Islet precursor cell (in vitro differentiated cells): ENCODE data around the gene FAM180A.
"Not testable (repeated sequence)": the region's sequence is repeated elsewhere in the genome, so short reads cannot be mapped to it uniquely, and the experiment has no call there.

ENCODE experiments used
- DNase-seq: peaks from one replicate; pipeline ENCODE4 v3.0.0-alpha.2; 2018

Gene FAM180A

DNA sequence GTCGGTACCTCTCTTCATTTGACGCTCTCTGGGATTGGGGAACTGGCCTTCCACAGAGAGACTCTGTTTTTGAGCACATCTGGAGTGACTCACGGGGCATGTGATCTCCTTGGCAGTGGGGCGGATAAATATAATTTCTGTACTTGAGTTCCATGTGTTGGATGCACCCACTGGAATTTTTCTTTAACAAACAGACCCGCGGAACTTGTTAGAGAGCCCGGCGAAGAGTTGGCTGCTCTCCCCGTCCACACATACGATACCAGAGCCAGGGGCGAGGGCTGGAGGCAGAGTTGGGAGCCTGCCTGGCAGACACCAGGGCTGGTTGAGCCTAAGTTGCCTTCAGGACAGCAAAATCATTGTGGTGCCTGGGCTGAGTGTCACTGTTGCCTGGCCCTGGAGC lies at the start of gene FAM180A:
TSS of gene FAM180A (minus strand) at position 44 of the 400 bp plus-strand sequence. CDS start 233 bp downstream, outside the sequence.
- no peak for DNase-seq

DNA sequence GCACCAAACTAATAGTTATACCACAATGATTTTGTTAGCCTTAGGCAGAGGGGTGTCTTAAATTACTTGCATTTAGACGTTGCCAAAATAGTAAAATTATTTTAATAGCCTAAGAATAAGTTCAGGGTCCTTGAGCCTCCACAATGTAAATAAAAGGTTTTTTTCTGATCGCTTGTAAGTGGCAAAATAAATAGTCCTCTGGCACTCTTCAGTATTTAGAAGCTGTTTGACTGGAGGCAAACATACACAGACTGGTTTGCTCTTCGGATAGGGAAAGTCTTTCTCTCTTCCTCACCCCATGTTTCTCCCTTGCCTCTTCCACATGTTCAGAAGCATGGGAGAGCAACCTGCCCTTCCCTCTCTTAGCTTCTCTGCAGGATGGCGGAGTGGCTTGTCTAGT lies 49.5 kb upstream of the FAM180A start:
- DNase-seq = no peak

DNA sequence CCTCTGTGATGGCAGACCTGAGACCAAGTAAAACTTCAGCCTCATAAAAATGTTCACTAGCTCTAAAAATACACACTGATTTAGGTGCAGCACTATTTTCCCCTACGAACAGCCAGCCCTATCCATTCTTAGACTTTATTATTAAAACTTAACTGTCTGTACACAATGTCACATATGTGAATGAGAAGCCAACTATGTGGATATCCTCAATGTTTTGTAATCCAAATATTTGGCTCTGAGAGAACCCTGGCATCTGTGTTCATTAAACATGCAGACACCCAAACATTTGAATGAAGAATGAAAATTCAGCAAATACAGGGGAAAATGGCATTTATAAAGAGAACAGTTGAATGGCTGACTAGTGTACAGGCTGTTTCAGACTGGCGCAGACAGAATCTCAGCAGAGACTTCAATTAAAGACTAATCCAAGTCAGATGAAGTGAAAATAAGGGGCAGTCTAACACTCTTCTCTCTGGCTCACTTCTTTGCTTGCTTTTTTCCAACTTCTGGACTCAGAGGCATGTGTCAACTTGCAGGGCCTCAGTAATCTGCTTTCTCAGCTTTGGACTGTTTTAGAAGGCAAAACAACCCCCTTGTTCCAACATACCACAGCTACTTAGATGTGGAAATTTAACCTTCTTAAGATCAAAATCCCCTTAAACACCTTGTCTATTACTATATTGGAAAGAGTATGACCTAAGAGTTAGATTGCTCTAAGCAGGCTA lies 47.4 kb upstream of the FAM180A start:
- DNase-seq = peak; percentile 5

DNA sequence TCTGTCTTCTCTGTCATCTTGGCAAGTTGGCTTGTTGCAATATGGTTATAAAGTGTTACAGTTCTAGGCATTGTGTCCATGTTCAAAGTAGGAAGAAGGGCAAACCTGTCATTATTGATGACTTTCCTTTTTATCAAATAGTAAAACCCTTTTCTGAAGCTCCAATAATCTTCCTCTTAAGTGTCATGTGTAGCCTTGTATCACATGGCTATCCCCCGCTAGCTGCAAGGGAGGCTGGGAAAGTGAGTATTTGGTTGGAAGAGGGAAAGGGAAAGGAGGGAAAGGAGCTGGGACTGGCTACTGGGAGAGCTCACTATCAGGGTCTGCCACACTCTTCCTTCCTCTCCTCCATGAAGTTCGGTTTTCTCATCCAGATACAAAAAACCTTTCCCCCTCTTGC lies 45.2 kb upstream of the FAM180A start:
- DNase-seq = peak; percentile 8

DNA sequence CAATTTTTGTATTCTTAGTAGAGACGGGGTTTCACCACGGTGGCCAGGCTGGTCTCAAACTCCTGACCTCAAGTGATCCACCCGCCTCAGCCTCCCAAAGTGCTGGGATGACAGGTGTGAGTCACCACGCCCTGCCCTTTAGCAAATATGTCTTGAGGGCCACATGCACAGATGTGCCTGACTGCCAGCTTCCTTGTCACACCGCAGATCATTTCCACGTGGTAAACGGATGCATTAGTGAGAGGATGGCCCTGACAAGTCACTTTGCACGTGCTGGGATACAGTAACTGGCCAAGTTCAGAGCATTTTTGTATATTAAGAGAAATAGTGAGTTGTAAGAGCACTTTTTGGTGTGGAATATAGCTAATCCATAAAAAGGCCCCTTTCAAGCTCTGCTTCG lies 44.3 kb upstream of the FAM180A start:
- peak; percentile 18 for DNase-seq

DNA sequence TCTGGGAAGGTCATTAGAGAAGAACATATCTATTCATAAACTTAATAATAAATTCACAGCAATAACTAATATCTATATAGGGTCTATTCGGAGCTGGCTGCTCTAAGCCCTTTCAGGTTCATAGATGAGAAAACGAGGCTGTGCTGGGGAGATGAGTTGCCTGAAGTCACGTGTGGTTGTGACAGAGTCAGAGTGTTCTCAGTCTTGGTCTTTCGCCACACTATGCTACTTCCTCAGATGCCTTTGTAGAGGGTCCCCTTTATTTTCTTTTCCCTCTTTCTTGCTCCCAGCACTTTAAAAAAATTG lies 43.7 kb upstream of the FAM180A start:
- DNase-seq = peak; percentile 2

DNA sequence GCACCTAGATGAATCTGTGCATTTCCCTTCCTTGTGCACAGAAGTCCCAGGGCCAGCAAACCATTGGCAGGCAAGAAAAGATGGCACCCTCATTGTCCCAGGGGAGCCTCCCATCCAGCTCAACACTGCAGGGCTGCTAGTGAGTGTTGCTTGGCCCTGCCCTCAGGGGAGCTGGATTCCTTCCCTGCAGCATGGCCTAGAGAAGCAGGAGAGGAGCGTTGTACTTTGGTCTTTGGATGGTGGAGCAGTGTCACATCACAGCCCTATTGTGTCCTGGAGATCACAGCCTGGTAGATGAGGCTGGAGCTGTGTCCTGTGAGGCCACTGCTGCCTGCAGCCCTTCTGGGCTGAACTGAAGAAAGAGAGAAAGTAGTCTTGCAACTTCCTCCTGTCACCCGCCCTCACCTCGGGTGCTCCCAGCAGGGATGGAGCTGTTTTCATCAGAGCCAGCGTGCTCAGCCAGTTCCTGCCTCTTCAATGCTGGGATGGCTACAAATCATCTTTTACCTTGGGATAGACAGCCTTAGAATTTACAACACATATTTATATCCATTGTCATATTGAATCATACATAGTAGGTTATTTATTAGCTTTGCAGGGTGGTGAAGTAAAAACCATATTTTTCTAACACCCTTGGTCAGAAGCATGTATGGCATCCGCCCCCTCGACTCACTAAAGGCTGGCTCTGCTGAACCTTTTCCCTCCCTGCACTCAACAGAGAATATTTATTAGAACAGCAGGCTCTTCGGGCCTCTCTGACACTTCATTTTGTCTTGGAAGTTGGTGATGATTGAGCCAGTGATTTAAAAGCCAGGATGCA lies 43.1 kb upstream of the FAM180A start:
- DNase-seq = peak; percentile 35

DNA sequence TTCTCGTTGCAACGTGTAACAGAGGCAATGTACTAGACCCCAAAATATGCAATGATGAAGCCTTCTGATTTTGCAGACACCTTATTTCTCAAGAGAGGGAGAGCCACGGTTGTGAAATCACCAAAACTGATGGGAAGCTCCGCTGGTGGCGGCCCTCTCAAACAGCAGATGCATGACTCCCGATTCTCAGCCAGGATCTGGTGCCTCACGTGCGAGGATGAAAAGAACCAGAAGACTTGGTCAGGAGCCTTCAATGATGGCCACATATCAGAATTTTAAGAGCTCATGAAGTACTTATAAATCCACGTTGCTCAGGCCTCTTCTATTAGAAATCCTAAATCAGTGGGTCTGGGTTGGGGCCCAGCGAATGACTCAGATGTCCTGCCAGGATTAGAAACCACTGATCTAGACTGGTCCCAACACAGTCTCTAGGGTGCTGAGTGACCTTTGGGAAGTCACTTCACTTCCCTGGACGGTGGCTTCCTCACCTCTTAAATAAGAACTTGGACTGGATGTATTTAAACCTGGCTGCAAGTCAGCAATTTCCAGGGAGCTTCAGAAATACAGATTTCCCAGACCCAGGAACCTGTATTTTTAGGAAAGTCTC lies 41.9 kb upstream of the FAM180A start:
- peak; percentile 27 for DNase-seq

DNA sequence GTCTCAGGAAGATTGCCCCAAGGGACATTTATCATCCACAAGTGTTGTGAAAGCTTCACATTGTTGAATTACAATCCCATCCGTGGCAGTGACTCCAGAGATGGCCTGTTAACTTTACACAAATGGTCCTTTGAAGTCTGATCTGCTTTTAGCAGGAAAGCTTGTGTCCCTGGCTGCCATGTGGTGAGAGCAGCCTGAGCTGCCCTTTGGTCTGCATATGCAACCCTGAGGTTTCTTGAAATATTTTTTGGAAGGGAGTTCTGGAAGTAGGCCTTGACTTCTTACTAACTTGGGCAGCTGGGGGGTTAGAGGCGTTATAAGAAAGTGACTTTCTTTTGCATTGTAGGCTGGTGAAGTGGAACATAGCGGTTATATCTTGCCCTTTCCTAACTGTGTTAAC lies 41.3 kb upstream of the FAM180A start:
- DNase-seq = peak; percentile 54

DNA sequence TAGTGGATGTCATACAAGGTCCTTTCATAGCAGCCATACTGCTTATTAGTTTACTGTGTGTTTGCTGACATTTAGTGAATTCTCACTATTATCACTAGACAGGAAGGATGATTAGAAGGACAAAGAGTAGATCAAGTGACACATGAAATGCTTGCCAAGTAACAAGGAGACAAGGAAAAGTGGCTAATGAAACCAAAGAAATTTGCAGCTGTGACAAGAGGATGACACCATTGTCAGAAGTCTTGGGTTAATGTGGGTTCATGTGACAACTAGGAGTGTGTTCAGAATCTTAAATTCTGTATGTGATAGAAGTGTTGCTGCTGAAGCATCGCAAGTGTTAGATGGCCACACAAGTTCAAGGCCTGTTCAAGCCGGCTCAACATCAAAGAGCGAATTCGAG lies 40.8 kb upstream of the FAM180A start:
- DNase-seq = no peak

DNA sequence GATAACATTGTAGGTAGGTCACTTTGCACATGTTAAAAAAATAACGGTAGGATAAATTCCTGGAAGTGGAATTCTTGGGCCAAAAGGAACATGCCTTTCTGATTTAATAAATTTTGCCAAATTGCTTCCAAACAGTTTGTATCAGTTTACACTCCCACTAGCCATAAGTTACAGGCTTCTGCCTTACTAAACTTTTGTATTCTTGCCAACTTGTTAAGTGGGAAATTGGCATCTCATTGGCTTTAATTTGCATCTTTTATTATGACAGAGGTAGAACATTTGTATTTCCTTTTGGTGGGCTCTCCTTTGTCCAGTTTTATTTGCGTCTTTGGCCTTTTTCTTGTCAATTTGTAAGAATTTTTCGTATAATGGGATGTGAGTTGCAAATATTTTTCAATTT lies 38.3 kb upstream of the FAM180A start:
- no peak for DNase-seq

DNA sequence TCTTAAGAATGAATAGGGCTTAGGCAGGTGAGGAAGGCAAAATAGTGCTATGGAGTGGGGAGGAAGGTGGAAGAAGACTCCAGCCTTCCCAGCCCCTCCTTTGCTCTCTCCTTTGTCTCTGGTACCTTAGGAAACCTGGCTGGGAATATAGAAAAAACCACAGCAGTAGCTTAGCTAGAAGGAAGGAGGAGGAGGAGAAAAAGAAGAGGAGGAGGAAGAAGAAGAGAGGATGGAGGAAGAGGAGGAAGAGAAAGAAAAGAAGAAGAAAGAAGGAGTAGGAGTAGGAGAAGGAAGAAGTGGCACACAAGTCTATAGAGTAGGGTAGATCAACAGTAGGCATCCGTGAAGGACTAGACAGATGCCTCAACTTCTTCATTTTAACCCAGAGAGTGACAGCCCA lies 36.5 kb upstream of the FAM180A start:
- DNase-seq = no peak

DNA sequence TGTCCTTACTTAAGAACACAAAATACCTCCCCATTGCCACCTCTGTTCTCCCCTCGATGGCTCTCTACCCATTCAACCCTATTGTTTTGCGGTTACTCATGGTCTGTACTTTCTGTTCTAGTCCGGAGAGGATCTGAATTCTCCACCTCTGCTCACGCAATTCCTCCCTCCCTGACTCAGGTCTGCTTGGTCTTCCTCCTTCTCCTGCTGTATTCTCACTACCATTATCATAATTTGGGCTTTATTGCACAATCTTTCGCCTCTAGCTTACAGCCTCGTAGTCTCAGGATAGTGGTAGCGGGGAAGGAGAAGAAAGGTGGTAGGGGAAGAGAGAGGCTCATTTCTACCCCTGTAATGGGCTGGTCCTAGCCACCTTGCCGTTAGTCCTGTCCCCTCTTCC lies 35.4 kb upstream of the FAM180A start:
- DNase-seq = no peak

DNA sequence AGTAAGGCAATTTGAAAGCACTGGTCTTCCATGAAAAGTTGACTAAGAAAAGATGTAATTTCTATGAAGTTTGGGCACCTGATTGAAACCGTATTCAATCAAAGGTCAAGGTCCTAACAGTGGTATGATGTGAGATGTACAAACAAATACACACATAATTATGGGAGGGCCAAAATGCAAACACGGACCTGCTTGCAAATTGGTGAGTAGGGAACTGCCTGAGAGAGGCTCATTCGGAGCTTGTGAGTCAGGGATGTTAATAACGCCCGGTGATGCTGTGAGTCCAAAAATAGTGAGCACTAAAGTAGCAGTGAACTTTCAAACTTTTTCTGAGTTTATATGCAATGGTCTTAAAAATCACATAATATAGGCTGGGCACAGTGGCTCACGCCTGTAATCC lies 34.2 kb upstream of the FAM180A start:
- DNase-seq = no peak

DNA sequence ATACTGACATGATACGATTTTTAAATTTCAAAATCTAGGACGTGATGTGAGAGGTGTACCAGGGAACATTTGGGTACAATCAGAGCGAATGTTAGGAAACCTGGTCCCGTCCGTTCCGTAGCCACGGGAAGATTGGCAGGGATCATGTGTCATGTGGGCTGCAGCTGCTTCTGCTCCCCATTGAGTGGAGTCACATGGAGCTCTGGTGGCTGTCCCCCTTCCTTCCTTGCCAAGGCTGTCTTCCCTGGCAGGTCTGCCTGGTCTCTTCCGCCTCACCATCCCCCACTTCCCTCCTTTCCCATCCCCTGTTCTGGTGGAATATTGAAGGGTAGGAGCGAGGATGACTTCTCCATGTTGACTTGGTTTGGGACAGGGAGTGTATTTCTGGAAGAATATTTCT lies 33.8 kb upstream of the FAM180A start:
- DNase-seq = no peak

DNA sequence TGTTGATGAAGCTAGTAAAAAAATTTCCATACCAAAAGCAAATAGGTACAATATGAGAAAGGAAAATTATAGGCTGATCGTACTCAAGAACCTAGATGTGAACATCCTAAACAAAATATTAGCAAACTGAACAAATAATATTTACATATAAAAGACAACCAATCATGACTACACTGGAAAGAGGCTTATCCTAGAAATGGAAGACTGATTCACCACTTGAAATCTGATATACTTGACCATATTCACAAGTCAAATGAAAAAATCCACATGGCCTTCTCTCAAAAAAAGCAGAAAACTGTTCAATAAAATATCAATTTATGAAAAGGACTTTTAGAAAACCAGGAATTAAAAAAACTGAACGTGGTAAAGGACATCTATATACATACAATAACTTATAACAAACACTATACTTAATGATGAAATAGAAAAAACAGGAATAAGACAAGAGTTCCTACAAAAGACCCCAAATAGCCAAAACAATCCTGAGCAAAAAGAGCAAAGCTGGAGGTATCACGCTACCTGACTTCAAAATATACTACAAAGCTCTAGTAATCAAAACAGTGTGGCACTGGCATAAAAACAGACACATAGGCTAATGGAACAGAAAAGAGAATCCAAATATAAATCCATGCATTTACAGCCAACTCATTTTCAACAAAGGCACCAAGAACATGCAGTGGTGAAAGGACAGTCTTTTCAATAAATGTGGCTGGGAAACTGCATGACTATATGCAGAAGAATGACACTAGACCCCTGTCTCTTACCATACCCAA lies 29.2 kb upstream of the FAM180A start:
- DNase-seq = no peak

DNA sequence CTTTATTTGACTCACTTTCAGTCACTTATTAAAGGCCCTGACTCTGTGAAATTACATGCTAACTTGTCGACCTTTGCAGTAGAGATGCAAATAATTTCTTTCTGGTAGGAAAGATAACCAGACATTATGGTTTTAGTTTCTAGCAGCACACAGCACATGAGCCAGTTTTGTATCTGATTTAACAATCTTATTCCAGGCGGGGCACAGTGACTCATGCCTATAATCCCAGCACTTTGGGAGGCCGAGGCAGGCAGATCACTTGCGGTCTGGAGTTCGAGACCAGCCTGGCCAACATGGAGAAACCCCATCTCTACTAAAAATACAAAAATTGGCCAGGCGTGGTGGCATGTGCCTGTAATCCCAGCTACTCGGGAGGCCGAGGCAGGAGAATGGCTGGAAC lies 27.3 kb upstream of the FAM180A start:
- DNase-seq = not testable (repeated sequence)

DNA sequence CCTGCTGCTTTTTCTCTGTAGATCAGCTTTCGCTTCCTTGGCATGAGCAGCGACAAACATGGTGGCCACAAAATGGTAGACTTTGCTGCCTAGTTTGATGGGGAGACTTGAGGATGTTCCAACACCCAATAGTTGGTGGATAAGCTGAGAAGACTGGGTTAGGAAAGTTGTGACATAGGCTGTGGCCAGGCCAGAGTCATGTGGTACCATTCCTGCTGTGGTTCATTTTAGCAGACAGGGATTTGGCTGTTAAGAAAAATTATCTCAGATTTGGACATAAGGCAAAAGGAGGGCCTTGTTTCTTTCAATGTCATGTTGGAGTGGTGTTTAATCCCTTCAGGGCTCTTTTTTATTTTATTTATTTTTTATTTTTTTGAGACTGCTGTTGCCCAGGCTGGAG lies 26.6 kb upstream of the FAM180A start:
- DNase-seq = no peak

DNA sequence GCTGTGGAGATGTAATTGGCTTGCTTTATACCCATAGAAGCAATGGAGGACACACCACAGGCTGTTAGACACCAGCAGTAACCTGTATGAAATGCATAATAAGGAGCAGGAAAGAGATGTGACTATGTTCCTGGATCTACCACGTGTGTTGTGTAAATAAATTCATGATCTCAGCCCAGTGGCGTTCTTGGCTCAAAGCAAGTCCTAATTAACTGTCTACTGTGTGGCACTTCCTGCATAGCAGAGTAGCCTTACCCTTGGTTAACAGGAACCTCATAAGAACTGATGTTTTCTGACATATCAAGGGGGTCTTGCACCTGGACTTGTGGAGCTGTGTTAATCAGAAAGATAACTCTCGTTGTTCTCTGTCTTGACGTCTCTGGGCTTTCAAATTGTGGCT lies 25.7 kb upstream of the FAM180A start:
- peak; percentile 67 for DNase-seq

DNA sequence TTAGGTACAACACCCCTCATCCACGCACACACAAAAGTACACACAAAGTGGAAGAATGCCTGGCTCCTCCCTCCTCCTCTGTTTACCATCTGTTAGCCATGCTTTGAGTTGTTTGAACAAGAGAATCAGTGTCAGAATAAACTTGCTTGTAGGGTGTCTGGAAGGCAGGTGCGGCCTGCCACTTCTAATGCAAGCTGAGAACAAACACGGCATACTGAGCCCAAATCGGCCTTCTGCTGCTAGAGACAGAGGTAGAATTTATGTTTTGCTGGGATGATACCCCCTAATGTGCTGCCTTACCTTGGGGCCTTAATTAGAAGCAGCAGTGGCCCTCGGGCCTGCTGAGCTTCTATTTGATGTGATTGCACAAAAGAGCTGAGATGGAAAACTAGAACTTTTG lies 24.9 kb upstream of the FAM180A start:
- no peak for DNase-seq

DNA sequence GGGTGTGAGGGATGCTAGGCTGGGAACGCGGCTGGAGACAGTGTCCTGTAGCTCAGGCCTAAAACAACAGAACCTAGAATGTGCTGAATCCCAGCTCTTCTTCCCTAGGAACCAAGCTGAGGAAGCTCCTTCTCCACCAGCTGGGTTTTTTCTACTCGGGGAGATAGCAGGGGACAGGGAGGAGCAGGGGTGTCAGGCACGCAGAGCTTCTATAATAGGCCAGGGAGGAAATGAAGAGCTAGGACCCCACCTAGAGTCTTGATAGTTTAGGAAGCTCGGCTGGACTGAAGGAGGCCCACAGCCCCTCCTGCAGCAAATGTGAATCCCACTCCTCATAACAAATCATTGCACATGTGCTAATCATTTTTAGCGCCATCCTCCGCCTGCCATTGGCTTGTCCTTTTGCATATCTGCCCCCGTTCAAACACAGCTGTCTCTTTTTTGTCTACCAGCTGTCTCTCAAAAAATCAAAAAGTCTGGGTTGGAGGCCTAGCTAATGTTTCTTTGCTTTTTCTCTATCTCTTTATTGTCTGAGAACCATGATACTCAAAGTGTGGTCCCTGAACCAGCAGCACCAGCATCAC lies 24.1 kb upstream of the FAM180A start:
- peak; percentile 60 for DNase-seq

DNA sequence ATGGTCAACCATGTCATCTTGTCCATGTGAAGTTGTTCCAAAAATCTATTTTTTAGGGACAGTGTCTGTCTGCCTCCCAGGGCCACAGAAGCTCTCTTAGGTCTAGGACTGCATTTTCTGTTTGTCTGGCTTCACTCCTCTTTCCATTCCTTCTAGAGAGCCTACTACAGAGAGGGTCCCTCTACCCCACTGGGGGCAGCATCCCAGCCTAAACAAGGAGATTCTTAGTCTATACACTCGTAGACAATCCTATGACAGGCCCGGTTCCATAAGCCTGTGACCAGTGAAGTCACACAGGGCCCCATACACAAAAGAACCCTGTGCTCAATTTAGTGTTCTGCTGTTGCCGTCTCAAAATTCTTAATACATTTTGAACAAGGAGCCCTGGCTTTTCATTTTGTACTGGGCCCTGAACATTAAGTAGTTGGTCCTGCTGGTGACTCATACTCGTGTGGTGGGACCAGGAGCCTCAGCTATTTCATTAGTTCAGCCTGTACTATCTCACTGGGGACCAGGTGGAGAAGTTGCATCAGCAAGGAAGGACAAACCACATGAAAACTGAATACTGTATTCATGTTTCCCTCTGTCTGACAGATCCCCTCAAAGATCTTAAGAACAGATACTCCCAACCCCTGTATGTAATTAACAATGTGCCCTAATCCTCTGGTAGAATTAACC lies 23.5 kb upstream of the FAM180A start:
- peak; percentile 87 for DNase-seq
